Ovary (tissue), 9 donors: ENCODE data around the gene DRC7. TPM values are rescaled to one million over a fixed set of nuclear protein-coding genes. Genes with fewer than 3 reads are reported as not detected.

ENCODE experiments used
- DNase-seq, 5 donors: peaks; one replicate each; pipeline ENCODE4 v3.0.0-alpha.2; 2019 to 2020
- H3K27ac ChIP-seq, 2 donors: fragments of 200-600 bp; one replicate each; pipeline versions ENCODE4 v1.5.1 to v1.8.0; 2019 to 2022
- H3K27me3 ChIP-seq: fragments of 200-600 bp; one replicate; pipeline ENCODE4 v1.8.0; 2022
- H3K36me3 ChIP-seq: fragments of 200-600 bp; sonication (generic); one replicate; pipeline ENCODE4 v1.5.1; 2019
- H3K4me1 ChIP-seq: one replicate; pipeline ENCODE4 v1.8.1; 2013; ENCODE audit warnings: mild to moderate bottlenecking, moderate library complexity; ENCODE audit not compliant: insufficient read depth
- H3K4me3 ChIP-seq: fragments of 200-600 bp; sonication (generic); one replicate; pipeline ENCODE4 v1.5.1; 2017
- H3K9me3 ChIP-seq, 2 donors: fragments of 200-600 bp in 1 of 2; sonication (generic) in 1 of 2; one replicate each; pipeline versions ENCODE4 v1.5.1 to v1.8.1; 2013 to 2019; ENCODE audit warnings: mild to moderate bottlenecking in 1 of 2, moderate library complexity in 1 of 2
- EP300 ChIP-seq: sonication (generic); formaldehyde crosslinking; IDR thresholded peaks from one replicate; pipeline ENCODE4 v1.6.1; 2017; ENCODE audit warnings: antibody characterized with exemption
- POLR2A ChIP-seq: fragments of 450-650 bp; IDR thresholded peaks from one replicate; pipeline ENCODE4 v1.6.1; 2017; ENCODE audit warnings: antibody characterized with exemption, mild to moderate bottlenecking, moderate library complexity
- WGBS, 3 donors: extraction: QIAGEN DNeasy Blood & Tissue Kit in 1 of 3; methylation state at CpG; one replicate each; pipeline versions ENCODE4 v1.1.5 to v1.1.7; 2013 to 2017; 5-methylcytosine and 5-hydroxymethylcytosine counted together
- intact Hi-C, 4 donors: fragments of 100-400 bp; cut with DNase I; formaldehyde crosslinking; loops; one replicate each; pipeline versions ENCODE4 v1.11.0 to v1.15.1; 2022 to 2023
- polyA plus RNA-seq, 2 donors: library from polyadenylated mRNA; stranded (reverse); fragments of 200-250 nt in 1 of 2; fragments of 350-450 nt in 1 of 2; fragmentation: Illumina TruSeq in 1 of 2; extraction: RNeasy Lipid Tissue Mini Kit (QIAGEN cat#74804) in 1 of 2; gene quantifications; one replicate each; pipeline ENCODE4 v1.2.3, GENCODE V29; 2013 to 2014
- total RNA-seq, 7 donors: library from RNA; depleted of rRNA in 2 of 7; stranded (reverse); fragments of >200 nt in 2 of 7; fragmentation: NEBNext Ultra II Directional in 3 of 7; extraction: Animal tissue kit (Norgen Biotek cat#: 25700) in 3 of 7; gene quantifications; one replicate each; pipeline versions ENCODE4 v1.1.0 to v1.2.4, GENCODE V29; 2016 to 2023
- TF ChIP-seq, protein P1 (sequence below), 3 donors: fragments of 450-650 bp in 2 of 3; fragments of 200-600 bp in 1 of 3; IDR thresholded peaks; one replicate each; pipeline versions ENCODE4 v1.5.1 to v1.8.0; 2016 to 2022; ENCODE audit warnings: antibody characterized with exemption in 3 of 3, mild to moderate bottlenecking in 1 of 3
- donor health status: DM: no; HTN: no; CAD: no; lungs with moderate emphysema.
- donor health status: DM: no; HTN: no; CAD: no.
- donor health status: Bipolar disorder and iron deficiency.
- donor health status: DM: yes; HTN: yes; CAD: no.
- donor health status: DM: no; HTN: no; CAD: no.
- donor health status: DM: yes; HTN: yes; CAD: no.

DRC7 gene
- total and polyA plus RNA-seq, 9 donors: 0.07 to 12.5 (median 0.67) TPM; not detected in 3

DNA sequence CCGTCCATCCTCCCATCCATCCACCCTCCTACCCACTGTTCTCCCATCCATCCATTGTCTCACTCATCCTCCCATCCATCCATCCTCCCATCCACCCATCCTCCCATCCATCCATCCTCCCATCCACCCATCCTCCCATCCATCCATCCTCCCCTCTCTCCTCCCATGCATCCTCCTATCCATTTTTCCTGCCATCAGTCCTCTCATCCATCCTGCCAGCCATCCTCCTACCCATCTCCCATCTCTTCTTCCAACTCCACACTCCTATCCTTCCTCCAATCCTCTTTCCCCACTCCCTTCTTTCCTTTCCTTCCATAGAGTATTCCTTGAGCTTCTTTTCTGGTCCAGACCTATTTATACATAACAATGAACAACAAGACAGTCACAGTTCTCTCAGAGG lies 12.1 kb downstream of the DRC7 start:
- Histone ChIP-seq H3K27ac (no peak overlapping the region), H3K4me1 (no peaks in the 10 kb centered on the region), H3K4me3 (no peak overlapping the region), H3K9me3 (no peaks in the 10 kb centered on the region), H3K27me3 (no peaks in the 10 kb centered on the region), H3K36me3 (no peaks in the 10 kb centered on the region)
- 73 to 80% methylated on average over 1 of the region's 1 CpG; no CpG with 5 or more reads in 1 of the 3 donors for WGBS, 3 donors
- intact Hi-C loops: no loop called here
- TF ChIP-seq POLR2A: no peak
- TF ChIP-seq, protein P1, sequence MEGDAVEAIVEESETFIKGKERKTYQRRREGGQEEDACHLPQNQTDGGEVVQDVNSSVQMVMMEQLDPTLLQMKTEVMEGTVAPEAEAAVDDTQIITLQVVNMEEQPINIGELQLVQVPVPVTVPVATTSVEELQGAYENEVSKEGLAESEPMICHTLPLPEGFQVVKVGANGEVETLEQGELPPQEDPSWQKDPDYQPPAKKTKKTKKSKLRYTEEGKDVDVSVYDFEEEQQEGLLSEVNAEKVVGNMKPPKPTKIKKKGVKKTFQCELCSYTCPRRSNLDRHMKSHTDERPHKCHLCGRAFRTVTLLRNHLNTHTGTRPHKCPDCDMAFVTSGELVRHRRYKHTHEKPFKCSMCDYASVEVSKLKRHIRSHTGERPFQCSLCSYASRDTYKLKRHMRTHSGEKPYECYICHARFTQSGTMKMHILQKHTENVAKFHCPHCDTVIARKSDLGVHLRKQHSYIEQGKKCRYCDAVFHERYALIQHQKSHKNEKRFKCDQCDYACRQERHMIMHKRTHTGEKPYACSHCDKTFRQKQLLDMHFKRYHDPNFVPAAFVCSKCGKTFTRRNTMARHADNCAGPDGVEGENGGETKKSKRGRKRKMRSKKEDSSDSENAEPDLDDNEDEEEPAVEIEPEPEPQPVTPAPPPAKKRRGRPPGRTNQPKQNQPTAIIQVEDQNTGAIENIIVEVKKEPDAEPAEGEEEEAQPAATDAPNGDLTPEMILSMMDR (IDR thresholded peaks at IDR 0.05): no peak
- TF ChIP-seq EP300: no peak
- DNase-seq: no peak

DNA sequence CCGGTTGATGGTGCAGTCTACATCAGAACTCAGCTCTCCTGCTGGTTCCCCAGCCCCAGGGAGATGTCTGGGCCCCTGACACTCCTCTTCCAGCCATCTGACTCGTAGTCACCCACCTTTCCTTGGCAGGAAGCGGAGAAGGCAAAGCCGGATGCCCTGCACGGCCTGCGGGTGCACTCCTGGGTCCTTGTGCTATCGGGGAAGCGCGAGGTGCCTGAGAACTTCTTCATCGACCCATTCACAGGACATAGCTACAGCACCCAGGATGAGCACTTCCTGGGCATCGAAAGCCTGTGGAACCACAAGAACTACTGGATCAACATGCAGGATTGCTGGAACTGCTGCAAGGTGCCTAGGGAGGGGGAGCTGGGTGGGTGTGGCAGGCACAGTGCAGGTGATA lies 12.7 kb downstream of the DRC7 start:
- no peak for TF ChIP-seq POLR2A
- TF ChIP-seq, protein P1 (IDR thresholded peaks at IDR 0.05): no peak
- no peak for TF ChIP-seq EP300
- H3K4me3 ChIP-seq: no peak overlapping the region
- WGBS, 3 donors: 86 to 93% (median 87%) methylated on average over 11 of the region's 11 CpGs
- H3K27ac ChIP-seq: no peak overlapping the region
- no peaks in the 10 kb centered on the region for H3K27me3 ChIP-seq
- no peaks in the 10 kb centered on the region for H3K36me3 ChIP-seq
- intact Hi-C loops: no loop called here
- no peak for DNase-seq
- H3K4me1 ChIP-seq: no peaks in the 10 kb centered on the region
- H3K9me3 ChIP-seq: no peaks in the 10 kb centered on the region

DNA sequence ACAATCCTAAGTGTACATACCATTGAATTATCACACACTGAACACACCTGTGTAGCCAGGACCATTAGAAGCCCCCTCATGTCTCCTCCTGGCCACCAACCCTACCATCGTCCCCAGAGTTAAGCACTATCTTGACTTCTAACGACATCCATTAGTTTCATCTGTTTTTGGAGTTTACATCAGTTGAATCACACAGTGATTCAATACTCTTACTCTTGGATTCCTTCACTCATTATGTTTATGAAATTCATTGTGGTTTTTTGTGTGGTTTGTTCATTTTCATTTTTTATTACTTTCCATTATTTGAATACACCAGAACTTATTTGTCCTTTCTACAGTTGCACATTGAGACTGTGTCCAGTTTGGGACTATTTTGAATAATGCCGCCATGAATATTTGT lies 13.6 kb downstream of the DRC7 start:
- Histone ChIP-seq H3K27me3 (no peaks in the 10 kb centered on the region), H3K9me3 (no peaks in the 10 kb centered on the region), H3K27ac (no peak overlapping the region), H3K4me3 (no peak overlapping the region), H3K36me3 (no peaks in the 10 kb centered on the region), H3K4me1 (no peaks in the 10 kb centered on the region)
- intact Hi-C loops: no loop called here
- WGBS, 3 donors: 87 to 89% (median 87%) methylated on average over 3 of the region's 3 CpGs
- DNase-seq: no peak
- TF ChIP-seq, protein P1 (IDR thresholded peaks at IDR 0.05): no peak

DNA sequence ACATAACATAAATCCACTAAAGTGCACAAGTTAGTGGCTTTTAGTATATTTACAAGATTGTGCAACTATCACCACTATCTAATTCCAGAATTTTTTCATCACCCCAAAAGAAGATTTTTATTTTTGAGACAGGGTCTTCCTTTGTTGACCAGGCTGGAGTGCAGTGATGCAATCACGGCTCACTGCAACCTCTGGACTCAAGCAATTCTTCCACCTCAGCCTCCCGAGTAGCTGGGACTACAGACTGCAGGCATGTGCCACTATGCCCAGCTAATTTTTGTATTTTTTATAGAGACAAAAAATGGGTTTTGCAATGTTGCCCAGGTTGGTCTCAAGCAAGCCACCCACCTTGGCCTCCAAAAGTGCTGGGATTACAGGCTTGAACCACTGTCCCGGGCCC lies 15.1 kb downstream of the DRC7 start:
- H3K36me3 ChIP-seq: no peaks in the 10 kb centered on the region
- no peak overlapping the region for H3K4me3 ChIP-seq
- H3K27ac ChIP-seq: no peak overlapping the region
- 83 to 94% (median 91%) methylated on average over 3 of the region's 3 CpGs for WGBS, 3 donors
- no peak for DNase-seq
- no peaks in the 10 kb centered on the region for H3K4me1 ChIP-seq
- no peaks in the 10 kb centered on the region for H3K9me3 ChIP-seq
- TF ChIP-seq EP300: no peak
- TF ChIP-seq, protein P1 (IDR thresholded peaks at IDR 0.05): no peak
- no peak for TF ChIP-seq POLR2A
- H3K27me3 ChIP-seq: no peaks in the 10 kb centered on the region
- intact Hi-C loops: no loop called here

DNA sequence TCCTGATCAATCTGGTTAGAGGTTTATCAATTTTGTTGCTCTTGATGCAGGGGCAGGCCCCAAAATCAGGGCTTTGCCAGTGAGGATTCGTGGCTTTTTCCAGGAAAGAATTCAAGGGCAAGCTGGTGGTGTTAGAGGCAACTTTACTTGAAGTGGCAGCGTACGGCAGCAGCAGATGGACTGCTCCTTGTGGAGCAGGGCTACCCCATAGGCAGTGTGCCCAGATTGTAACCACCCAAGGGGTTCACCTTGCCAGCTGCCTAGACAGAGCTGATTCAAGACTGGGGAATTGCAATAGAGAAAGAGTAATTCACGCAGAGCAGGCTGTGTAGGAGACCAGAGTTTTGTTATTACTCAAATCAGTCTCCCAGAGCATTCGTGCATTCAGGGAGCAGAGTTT lies 16.7 kb downstream of the DRC7 start:
- Histone ChIP-seq H3K4me1 (no peaks in the 10 kb centered on the region), H3K4me3 (no peak overlapping the region), H3K27me3 (no peaks in the 10 kb centered on the region), H3K27ac (no peak overlapping the region), H3K9me3 (no peaks in the 10 kb centered on the region), H3K36me3 (no peaks in the 10 kb centered on the region)
- TF ChIP-seq POLR2A (no peak), EP300 (no peak)
- TF ChIP-seq, protein P1 (IDR thresholded peaks at IDR 0.05): no peak
- intact Hi-C loops: no loop called here
- no peak for DNase-seq
- 74 to 86% (median 77%) methylated on average over 5 of the region's 5 CpGs for WGBS, 3 donors
